SH-SY5Y (cell line): ENCODE measurements around the gene SLC16A12.

Experiments used
- GATA2 ChIP-seq: IDR thresholded peaks from 2 replicates; pipeline ENCODE4 v1.6.1; 2011; ENCODE audit warnings: mild to moderate bottlenecking, low read depth, low read length
- GATA3 ChIP-seq: IDR thresholded peaks from 2 replicates; pipeline ENCODE4 v1.6.1; 2011; ENCODE audit warnings: low read depth, mild to moderate bottlenecking, low read length, moderate library complexity

GRCh38 chr10:89563861-89564478 is 28.6 kb upstream of the SLC16A12 start:
- TF ChIP-seq GATA2 (no peak), GATA3 (no peak)
